Ishikawa (cell line): ENCODE measurements around the gene SLC32A1.

Experiments used
- CREB1 ChIP-seq: IDR thresholded peaks from 2 replicates; pipeline ENCODE4 v1.6.1; 2012; ENCODE audit warnings: low read depth
- EP300 ChIP-seq: IDR thresholded peaks from 2 replicates; pipeline ENCODE4 v1.6.1; 2012; ENCODE audit warnings: borderline replicate concordance
- MAX ChIP-seq: IDR thresholded peaks from 2 replicates; pipeline ENCODE4 v1.6.1; 2012
- RAD21 ChIP-seq: IDR thresholded peaks from 2 replicates; pipeline ENCODE4 v1.6.1; 2012; ENCODE audit warnings: low read depth
- REST ChIP-seq: IDR thresholded peaks from 2 replicates; pipeline ENCODE4 v1.6.1; 2012; ENCODE audit warnings: low read depth, mild to moderate bottlenecking
- YY1 ChIP-seq: IDR thresholded peaks from 2 replicates; pipeline ENCODE4 v1.6.1; 2012; ENCODE audit warnings: low read depth

- no peak for TF ChIP-seq MAX
- no peak for TF ChIP-seq RAD21
- TF ChIP-seq REST, result no peak
- no peak for TF ChIP-seq YY1
- no peak for TF ChIP-seq EP300
- TF ChIP-seq CREB1, result no peak
Observed at GRCh38 chr20:38731738-38732113, 7.4 kb downstream of the SLC32A1 start.
